Ammon's horn (tissue), 1 donor: ENCODE results near the gene SULT2B1.
A peak's percentile ranks its signal among the peaks of the same experiment; 100 is the strongest.

ENCODE experiments used
- DNase-seq: peaks from one replicate; pipeline ENCODE4 v3.0.0-alpha.2; 2016; ENCODE audit warnings: low spot score

SULT2B1 gene

DNA sequence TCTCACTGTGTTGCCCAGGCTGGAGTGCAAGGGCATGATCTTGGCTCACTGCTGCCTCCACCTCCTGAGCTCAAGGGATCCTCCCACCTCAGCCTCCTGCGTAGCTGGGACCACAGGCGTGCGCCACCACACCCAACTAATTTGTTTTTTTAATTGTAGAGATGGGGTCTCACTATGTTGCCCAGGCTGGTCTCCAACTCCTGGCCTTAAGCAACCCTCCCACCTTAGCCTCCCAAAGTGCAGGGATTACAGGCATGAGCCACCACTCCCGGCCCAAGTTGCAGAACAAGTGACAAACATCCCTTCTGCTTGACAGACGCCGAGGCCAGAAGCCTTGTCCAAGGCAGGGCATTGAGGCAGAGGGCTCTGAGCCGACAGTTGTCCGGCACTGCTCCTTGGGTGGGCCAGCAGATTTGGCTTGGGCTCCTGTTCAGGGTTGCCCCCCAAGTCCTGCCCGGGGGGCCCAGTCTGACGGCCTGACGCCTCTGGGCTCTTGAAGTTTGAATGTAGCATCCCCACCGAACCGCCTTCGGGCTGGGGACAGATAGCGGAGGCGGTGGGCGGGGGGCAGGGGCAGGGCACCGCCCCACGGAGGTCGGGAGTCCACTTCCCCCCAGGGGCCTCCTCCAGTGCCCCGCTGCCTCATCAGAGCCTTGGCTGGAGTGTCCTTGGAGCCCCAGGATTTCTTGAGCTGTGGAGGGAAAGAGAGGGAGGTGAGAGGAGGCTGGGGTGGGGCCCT is 48.9 kb downstream of the SULT2B1 start:
- DNase-seq, result no peak

DNA sequence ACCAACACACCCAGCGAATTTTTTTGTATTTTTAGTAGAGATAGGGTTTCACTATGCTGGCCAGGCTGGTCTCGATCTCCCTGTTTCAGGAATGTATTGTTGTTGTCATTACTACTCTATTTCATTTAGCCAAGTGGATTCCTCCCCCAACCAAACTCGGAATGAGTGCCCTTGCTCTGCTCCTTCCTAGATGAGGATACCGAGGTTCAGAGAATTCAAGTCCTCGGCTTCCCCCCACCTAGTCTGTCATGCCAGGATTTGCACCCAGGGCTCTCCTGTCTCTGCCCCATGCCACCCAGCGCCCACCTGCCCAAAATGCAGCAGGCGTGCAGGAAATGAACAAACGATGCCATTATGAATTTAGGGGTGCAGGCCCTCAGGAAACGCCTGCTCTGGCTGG is 51.0 kb downstream of the SULT2B1 start:
- DNase-seq, result no peak

- no peak for DNase-seq
Measured at GRCh38 chr19:48603449-48603848, 51.5 kb downstream of the SULT2B1 start.

- no peak for DNase-seq
Measured at GRCh38 chr19:48603850-48604249, 51.9 kb downstream of the SULT2B1 start.

DNA sequence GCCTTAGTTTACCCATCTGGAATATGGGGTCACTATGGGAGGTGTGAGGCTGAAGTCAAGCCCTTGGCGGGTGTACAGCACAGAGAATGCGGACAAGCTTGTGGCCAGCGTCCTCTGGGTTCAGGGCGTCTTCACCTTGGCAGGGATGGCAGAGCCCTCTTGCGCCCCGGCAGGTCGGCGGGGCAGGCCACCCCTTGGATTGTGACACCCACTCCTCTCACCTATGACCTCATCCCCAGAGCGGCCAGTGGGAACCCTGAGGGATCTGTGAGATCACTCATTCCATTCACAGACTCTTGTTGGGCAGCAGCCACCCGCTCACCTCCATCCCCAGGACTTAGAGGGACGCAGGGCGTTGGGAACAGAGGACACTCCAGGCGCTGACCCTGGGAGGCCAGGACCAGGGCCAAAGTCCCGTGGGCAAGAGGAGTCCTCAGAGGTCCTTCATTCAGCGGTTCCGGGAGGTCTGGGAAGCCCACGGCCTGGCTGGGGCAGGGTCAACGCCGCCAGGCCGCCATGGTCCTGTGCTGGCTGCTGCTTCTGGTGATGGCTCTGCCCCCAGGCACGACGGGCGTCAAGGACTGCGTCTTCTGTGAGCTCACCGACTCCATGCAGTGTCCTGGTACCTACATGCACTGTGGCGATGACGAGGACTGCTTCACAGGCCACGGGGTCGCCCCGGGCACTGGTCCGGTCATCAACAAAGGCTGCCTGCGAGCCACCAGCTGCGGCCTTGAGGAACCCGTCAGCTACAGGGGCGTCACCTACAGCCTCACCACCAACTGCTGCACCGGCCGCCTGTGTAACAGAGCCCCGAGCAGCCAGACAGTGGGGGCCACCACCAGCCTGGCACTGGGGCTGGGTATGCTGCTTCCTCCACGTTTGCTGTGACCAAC is 54.7 kb downstream of the SULT2B1 start, which contains the start of gene SPACA4:
Gene SPACA4 (plus strand): TSS at position 280 of the 896 bp plus-strand sequence. CDS start 237 bp downstream, at position 517.
- no peak for DNase-seq

GRCh38 chr19:48607359-48607755 is 55.4 kb downstream of the SULT2B1 start:
- no peak for DNase-seq

DNA sequence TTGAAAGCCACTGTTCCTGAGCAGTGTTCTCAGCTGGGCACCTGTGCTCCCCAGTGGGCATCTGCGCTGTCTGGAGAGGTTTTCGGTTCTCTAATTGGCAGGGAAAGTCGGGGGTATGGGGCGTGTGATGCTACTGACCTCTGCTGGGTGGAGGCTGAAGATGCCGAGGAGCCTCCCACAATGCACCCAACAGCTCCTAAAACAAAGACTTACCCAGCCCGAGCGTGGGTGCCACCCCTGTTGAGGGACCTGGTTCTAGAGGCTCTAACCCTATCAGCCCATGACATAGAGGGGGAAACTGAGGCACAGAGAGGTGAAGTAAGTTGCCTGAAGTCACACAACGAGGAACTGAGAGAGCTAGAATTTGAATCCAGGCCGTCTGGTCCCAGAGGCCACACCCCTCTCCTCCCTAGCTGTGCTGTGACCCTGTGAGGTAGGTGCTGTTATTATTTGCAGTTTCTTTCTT is 56.9 kb downstream of the SULT2B1 start:
- DNase-seq, result peak; percentile 74

GRCh38 chr19:48609571-48610108 is 57.7 kb downstream of the SULT2B1 start:
- no peak for DNase-seq

GRCh38 chr19:48611872-48612271 is 59.9 kb downstream of the SULT2B1 start:
- DNase-seq, result no peak

GRCh38 chr19:48613024-48613851 is 61.3 kb downstream of the SULT2B1 start:
- DNase-seq, result peak; percentile 69

DNA sequence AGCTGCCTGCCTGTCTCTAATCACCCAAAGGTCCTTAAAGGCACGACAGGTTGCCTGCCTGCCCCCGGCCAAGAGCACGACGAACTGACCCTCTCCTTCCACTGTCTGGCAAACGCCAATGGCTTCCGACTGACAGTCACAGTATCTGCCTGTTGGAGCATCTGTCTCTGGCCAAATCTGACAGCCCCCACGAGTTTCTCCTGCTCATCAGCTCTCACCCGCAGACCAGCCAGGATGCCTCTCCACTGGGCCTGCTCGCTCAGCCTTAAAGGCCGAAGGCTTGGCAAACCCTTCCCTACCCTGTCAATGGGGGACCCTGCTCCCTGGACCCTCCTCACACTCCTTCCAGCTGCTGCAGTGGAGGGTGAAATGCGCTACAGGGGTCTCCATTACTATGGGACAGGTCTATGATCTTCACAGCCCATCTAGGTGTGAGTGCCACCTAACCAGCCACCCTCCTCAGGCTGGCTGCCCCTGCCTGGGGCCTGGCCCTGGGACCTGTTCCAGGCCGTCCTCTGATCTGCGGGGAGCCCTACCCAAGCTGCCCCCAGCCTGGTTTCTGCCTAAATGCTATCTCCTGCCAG is 62.0 kb downstream of the SULT2B1 start:
- no peak for DNase-seq

DNA sequence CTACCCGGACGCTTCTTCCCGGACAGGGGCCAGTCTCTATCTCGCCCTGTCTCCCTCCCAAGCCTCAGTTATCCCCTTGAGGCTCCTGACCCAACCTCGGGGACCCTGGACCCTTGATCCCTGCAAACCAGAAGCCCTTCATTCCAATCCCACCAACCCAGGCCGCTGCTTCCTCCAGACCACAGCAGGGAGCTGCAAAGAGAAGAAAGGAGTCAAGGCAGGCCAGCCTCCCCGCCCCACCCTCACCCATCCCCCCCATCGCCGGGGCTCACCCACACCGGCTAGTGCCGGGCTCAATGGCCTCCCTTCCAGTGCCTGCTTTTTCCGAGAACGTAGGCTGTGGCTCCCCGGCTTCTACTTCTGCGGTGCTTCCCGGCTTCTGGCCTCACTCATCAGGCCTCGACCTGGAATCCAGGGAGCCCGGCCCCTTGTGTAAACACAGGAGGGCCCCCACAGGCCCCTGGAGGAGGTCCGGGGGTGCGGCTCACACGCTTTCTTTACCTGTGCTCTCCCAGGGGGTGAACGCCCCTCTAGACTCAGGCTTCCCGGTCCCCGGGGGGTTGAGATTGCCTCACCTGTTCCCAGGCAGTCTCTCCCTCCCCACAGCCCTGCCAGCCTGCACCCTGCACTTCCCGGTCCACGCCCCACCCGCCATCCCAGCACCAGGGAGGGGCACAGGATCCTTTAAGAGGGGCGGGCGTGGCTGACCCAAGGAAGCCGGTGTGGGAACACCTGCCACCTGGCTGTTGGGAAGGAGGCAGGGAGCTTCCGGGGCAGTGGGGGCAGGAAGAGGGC is 62.7 kb downstream of the SULT2B1 start, which contains the start of gene FAM83E:
Gene FAM83E (minus strand): TSS at position 641 of the 795 bp plus-strand sequence. CDS start 1,704 bp downstream, outside the sequence.
- no peak for DNase-seq

DNA sequence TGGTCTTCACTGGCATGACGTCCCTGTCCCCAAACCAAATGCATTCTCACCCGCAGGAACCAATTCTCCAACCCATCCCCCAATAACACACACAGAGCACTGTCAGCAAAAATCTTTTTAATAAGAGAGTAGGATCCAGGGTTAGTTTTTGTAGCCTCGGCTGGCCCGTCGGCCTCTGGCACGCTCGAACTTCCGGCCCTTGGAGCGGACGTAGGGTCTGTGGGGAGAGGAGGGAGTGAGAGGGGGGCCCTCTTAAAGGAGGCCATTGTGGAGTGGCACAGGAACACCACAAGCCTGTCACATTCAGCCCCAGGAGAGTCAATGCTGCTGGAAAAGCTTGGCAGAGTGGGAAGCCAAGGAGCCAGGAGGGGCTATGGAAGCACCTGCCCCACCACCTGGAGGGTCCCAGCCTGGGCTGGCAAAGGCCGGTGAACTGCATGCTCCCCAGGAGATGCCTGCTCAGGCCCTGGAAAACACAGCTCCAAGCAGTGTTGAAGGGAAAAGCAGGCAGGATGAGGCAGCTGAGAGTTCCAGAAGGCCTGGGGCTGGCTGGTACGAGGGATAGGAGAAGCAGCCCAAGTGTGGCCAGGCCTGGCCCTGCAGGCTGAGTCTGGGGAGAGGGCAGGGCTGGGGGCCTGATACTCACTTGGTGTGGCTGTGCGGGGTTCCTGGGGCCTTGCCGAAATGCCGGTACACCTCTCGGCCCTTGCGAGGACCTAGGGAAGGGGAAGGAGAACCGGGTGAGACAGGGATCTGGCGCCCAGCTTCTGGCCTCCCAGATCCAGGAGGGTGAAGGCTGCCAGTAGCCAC is 63.5 kb downstream of the SULT2B1 start:
- no peak for DNase-seq

- no peak for DNase-seq
Measured at GRCh38 chr19:48616041-48616436, 64.1 kb downstream of the SULT2B1 start.

DNA sequence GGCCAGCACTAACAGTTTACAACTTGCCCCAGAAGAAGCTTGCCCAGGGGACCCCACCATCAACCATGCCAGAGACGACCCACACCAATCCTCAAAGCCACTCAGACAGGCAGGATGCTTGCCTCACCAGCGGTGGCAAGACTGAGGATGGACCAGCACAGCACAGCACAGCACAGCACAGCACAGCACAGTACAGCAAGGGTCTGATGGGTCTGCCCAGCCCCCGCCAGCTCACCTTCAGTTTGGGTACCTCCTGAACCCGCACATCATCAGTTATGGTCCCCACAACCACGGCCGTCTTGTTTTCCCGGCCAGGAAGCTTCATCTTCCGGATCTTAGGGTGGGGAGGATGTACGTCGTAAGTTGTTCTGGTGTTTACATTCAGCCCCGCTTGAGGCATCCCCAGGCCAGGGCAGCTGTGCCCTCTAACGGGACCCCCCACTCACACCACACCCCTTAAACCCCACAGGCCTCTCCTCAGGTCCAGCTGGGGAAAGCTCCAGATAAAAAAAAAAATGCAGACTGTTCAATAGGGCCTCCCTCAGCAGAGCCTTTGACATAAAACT is 64.6 kb downstream of the SULT2B1 start:
- DNase-seq, result no peak

DNA sequence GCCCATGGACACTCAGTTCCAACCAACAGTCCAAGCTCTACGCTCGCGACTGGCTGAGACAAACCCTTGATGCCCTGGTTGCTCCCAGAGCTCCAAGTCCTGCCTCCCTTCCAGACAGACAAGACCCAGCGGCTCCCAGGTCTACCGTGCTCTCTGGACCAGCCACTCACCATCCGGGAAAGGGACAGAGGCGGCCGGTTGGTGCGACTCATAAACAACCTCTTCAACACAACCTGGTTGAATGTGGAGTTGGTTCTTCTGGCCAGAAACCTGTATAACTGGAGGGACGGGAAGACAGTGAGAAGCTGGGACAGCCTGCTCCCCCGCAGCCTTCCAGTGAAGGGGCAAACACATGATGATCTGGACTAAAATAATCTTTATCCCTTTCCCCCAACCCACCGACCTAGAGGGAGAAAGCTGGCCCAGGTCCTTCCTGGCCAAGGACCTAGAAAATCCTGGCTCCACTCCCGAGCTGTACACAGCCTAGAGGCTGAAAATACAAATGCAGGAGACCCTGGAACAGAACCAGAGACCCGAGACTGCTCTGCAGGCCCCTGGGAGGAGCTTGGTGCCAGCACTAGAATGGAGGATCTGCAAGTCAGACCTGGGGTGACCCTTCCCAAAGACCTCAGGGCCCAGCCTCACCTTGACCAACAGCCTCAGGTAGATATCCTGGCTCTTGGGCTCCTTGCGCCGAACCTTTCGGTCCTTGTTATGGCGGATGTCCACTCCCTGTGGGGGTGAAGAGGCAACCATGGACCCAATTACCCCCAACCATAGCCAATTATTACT is 65.4 kb downstream of the SULT2B1 start:
- no peak for DNase-seq

- no peak for DNase-seq
Measured at GRCh38 chr19:48618278-48618915, 66.4 kb downstream of the SULT2B1 start.
